Measurements from ENCODE around the gene TSR1.
A peak's percentile ranks its signal among the peaks of the same experiment; 100 is the strongest.

The TSR1 gene

DNA sequence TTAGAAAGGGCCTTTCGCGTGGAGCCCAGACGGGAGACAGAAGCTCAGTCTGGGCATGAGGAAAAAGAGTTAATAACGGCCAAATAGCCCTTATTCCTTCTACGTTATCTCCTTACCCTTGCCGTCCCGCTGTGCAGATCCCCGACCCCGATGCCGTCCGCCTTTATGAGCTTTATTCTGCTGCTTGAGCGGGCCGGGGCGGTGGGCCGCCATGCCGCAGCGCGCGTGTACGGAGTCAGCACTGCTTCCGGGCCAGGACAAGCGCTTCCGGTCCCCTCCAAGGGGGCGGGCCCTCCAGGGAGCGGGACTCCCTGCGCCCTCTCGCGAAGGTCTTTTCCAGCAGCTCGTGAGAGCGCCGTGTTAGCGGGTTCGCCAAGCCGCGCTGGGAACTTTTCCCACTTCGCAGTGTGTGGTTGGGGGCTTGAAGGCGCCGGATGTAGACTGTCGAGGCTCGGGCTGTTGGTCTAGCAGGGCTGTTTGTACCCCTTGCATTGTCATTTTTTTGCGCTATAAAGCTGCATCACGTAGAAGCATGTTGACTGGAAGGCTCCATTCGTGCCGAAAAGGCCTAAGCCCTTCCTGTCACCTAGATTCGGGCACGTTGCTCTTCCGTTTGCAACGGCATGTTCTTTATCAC, at the start of gene TSR1:
Gene TSR1 (minus strand): TSS at position 243 of the 637 bp plus-strand sequence. CDS start 30 bp downstream, at position 213.
- DNase-seq (ENCODE audit: extremely low spot score, insufficient read length, low read depth) (peak; percentile 97), FAIRE-seq (peak; percentile 95)

- DNase-seq (ENCODE audit: extremely low spot score, insufficient read length, low read depth) (no peak), FAIRE-seq (no peak)
These were observed 49.3 kb upstream of the TSR1 start for GRCh38 chr17:2385240-2386210.

DNA sequence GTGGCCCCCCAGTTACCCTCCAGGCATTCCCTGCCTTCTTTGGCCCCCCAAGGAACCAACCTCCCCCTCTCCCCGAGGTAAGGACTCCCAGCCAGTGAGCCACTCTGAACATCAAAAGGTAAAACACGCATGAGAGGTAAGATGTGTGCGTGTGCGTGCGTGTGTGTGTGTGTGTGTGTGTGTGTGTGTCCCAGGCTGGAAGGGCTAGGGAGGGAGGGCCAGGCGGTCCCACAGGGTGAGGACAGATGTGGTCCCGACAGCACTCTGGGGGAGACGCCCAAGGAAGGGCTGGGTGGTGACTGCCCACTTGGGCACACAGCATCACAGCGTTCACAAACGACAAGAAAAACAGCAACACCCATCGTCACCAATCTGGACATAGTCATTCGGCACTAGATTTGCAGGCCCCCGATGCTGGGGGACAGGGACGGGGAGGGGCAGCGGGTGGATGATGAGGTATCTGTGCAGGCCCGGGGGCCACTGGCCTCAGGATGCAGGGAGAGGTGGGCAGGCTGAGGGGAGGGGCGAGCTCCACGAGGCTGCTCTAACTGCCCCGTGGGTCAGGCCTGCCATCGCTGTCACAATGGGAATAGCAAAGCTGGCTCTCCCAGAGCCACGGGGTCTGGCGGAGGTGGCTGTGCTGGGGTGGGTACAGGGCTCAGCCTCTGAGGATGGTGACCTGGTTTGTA, 48.3 kb upstream of the TSR1 start:
- FAIRE-seq (no peak), DNase-seq (ENCODE audit: extremely low spot score, insufficient read length, low read depth) (no peak)

DNA sequence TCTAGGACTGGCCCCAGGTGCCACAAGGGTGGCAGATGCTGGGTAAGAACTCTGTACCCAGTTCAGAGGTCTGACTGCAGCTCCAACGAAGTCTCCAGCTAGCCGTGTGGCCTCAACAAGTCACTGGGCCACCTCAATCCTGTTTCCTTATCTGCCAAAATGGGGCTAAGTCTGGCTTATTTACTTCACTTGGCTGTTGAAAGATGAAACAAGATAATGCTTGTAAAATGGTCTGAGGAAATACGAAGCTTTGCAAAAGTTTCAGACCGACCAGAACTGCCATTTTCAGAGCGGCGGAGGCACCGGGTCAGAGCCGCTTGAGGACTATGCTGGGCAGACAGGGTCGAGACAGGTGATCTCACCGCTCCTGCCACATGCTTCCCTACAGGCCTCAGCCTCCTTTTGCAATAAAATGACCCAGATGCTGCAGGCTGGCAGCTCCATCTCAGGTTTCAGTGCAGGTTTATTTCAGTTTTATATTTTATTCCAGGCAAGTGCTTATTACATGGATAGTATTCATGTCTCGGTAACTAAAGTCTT, 47.4 kb upstream of the TSR1 start:
- FAIRE-seq (no peak), DNase-seq (ENCODE audit: extremely low spot score, insufficient read length, low read depth) (no peak)

DNA sequence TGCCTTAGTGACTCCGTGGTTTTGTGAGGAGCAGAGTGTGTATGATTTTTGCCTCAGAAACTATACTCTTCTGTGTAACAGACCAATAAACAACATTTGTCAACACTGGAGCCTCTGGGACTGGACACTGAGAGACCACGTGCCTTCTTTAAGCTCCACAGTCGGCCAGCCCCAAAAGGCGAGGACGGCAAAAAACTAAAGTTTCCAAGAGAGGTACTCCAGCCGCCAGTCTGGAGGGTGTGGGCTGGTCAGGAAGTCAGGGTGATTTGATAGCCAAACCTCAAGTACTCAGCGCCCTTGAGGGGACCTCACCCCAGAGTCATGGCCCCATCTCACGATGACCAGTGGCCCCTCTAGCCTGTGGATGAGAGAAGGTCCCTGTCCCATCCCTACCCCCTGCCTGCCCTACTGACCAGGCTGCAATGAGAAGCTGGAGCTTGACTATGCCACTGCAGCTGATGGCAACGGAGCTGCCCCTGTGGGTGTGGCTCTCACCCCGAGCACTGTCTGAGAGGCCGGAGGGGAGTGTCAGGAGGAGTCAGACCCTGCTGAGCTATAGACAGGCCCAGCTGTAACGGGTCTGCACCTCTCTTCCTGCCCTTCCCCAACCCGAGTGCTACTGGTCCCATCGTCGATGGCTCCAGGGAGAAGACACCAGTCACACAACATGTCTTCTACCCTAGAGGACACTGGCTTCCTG, 44.8 kb upstream of the TSR1 start:
- DNase-seq (ENCODE audit: extremely low spot score, insufficient read length, low read depth) (no peak), FAIRE-seq (no peak)

DNA sequence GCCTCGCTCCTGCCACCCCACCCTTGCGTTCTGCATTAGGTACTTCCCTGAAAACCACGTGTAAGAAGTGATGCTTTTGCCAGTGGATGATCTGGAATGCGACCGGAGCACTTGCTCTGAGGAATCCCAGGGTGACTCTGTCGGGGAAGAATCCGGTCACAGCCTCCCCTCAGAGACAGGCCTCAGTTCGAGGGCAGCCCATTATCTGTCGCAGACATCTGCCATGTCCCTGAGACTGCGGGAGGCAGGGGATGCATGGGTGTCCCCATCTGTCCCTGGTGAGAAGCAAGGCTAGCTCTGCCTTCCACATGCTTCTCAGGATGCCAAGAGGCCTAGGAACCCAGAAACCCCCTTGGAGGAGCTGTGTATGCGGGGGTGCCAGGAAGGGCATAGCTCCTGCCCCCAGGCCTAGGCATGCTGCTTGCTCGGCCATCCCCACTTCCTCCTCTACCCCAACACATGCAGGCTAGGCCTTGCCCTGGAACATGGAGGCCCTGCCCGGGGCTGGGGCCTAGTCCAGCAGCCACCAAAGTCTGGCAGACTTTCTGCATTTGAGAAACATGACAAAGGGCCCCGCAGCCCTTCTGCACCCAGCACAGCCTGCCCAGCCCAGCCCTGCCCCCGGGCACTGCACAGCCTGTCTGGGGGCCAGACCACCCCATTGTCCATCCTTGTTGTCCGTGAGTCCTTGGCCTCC, 44.1 kb upstream of the TSR1 start:
- no peak for FAIRE-seq
- DNase-seq (ENCODE audit: extremely low spot score, insufficient read length, low read depth) = no peak

DNA sequence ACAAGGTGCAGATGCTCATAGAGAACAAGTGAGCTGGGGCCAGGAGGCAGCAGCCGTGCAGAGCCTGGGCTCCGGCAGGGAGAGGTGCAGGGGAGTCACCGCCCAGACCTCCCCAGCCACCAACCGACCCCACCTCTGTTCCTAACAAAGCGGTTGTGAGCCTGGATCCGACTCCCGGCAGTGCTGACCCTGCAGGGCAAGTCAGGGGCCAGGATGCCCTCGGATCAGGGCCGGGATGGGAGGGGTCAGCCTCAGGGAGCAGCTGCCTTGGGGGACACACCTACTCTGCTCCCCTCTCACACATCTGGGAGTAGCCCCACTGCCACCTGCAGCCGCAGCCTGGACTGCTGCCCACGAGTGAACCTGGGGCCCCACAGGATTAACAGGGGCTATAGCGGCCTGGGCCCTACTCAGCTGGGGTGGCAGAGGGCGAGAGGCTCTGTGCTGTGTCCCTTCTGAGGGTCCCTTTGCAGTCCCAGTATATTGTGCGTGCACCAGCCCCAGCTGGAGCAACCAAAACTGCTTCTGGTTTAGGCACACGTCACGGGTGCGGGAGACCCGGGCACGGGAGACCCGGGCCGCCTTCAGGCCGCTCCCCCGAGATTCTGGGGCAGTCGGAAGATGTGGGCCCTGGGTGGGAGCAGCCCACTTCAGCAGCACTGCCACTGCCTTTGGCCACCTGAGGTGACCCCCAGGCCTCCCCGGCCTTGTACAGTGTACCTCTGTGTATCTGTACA, 43.4 kb upstream of the TSR1 start:
- DNase-seq (ENCODE audit: extremely low spot score, insufficient read length, low read depth) (no peak), FAIRE-seq (no peak)

DNA sequence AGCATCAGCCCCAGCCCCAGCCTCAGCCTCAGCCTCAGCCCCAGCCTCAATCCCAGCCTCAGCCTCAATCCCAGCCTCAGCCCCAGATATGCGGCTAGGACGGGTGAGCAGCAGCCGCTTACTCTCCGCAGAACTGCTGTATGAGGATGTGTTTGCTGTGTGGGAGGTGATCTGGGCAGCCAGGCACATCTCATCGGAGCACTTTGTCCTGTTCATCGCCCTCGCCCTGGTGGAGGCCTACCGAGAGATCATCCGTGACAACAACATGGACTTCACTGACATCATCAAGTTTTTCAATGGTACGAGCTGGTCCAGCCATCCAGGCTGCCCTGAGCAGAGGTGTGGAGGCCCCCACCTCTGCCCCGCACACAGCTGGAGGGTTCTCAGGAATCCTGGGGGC, 42.6 kb upstream of the TSR1 start:
- FAIRE-seq (no peak), DNase-seq (ENCODE audit: extremely low spot score, insufficient read length, low read depth) (no peak)

GRCh38 chr17:2377659-2378058, 41.4 kb upstream of the TSR1 start:
- no peak for DNase-seq (ENCODE audit: extremely low spot score, insufficient read length, low read depth)
- no peak for FAIRE-seq

GRCh38 chr17:2376107-2376506, 39.9 kb upstream of the TSR1 start:
- DNase-seq (ENCODE audit: extremely low spot score, insufficient read length, low read depth) (no peak), FAIRE-seq (no peak)

DNA sequence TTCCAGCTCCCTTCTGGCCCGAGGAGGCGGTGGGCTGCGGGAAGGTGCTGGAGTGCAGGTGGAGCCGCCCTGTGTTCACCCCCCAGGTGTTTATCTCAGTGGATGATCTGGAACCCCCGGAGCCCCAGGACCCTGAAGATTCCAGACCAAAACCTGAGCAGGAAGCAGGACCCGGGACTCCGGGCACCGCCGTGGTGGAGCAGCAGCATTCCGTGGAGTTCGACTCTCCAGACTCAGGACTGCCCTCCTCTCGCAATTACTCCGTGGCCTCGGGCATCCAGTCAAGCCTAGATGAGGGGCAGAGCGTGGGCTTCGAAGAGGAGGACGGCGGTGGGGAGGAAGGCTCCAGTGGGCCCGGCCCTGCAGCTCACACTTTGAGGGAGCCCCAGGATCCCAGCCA, 39.1 kb upstream of the TSR1 start:
- no peak for FAIRE-seq
- DNase-seq (ENCODE audit: extremely low spot score, insufficient read length, low read depth) = no peak

DNA sequence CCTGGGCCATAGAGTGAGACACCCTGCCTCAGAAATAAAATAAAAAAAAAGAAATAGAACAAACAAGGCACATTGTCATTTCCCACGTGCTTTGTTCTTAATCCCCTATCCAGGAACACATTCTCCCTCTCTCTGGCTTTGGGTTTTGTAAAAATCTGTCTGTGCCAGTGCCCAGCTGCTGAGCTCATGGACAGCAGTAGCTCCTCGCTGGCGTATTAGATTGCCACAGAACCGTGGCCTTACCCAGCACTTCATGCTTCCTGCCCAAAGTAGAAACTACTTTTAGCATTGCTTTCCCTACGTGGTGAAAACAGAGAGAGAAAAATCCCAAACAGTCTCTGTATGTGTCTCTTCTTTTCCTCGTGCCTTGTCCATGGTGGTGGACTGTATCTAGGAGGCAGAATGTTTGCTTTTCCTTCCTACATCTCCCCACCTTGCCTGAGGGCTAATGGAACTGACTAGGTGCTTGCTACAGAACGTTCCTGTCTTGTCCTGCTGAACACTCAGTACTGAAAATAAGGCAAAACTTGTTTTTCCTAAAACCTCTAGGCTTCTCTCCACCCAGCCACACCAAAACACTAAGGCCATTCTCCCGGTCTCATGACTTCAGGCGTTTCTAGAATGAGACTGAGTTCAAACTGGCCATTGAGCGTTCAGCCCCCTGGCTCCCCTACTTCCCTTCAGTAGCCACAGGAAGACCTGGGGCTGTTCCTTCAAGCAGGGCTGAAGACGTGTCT, 38.5 kb upstream of the TSR1 start:
- no peak for DNase-seq (ENCODE audit: extremely low spot score, insufficient read length, low read depth)
- FAIRE-seq = no peak

DNA sequence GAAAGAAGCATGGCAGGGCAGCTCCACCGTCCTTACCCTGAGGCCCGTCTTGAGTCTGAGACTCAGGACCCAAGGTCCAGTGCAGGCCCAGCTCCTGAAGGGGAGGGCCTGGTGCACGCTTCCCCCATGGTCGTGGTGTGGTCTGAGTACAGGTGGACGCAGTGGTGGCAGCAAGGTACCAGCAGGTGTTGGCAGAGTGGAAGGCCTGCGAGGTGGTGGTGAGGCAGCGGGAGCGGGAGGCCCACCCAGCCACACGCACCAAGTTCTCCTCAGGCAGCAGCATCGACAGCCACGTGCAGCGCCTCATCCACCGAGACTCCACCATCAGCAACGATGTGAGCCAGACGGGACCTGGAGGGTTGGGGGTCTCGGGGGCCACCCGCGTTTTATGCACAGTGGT, 36.9 kb upstream of the TSR1 start:
- FAIRE-seq (no peak), DNase-seq (ENCODE audit: extremely low spot score, insufficient read length, low read depth) (no peak)

- DNase-seq (ENCODE audit: extremely low spot score, insufficient read length, low read depth) = no peak
- FAIRE-seq = no peak
These were observed 36.4 kb upstream of the TSR1 start for GRCh38 chr17:2372681-2373080.

- DNase-seq (ENCODE audit: extremely low spot score, insufficient read length, low read depth) (no peak), FAIRE-seq (no peak)
These were observed 35.9 kb upstream of the TSR1 start for GRCh38 chr17:2372180-2372579.

DNA sequence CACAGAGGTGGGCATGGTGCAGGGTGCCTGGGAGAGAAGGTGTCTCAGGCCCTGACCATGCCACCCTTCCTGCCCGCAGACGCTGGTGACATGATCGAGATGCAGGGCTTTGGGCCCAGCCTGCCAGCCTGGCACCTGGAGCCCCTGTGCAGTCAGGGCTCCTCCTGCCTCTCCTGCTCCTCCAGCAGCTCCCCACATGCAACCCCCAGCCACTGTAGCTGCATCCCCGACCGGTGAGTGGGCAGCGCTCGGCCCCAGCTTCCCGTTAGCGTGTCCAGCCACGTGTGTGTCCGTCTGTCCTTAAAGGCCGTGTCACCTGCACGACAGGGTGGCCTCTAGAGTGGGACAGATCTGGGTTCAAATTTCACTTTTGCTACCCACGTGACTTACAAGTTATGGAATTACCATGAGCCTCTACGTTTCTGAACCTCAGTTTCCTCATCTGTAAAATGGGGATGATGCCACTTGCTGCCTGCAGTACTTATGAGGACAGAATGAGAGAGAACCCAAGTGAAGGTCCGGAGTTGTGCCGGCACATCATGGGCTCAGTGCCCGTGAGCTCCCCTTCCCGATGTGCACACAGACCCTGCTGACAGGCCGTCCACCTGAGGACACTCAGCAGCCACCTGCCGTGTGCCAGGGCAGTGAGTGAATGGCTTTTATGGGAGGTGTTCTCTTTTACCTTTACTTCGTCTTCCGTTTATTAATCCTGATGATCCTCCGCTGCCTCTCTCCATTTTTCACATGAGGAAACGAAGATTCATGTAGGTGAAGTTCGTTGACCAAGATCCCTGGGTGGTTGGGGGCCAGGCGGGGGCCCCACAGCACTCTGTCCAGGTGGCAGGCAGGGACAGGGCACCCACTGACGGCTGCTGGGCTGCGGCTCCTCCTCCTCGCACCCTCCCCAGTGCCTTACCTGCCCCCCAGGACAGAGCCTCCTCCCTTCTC, 35.2 kb upstream of the TSR1 start:
- FAIRE-seq = no peak

GRCh38 chr17:2370211-2370589, 33.9 kb upstream of the TSR1 start:
- DNase-seq (ENCODE audit: extremely low spot score, insufficient read length, low read depth) (no peak), FAIRE-seq (no peak)

More for the DNA sequence above, 35.2 kb upstream of the TSR1 start:
- DNase-seq (ENCODE audit: extremely low spot score, insufficient read length, low read depth) = no peak
